GM23248 (cell line): ENCODE results near the gene CD38. TPM values are rescaled to one million over a fixed set of nuclear protein-coding genes. Genes with fewer than 3 reads are reported as not detected.

ENCODE experiments used
- DNase-seq: peaks from one replicate; pipeline ENCODE4 v3.0.0-alpha.2; 2015
- H2AFZ ChIP-seq: fragments of 200-600 bp; sonication (generic); 2 replicates; pipeline ENCODE4 v1.6.1; 2016; ENCODE audit warnings: antibody characterized with exemption
- H3F3A ChIP-seq: fragments of 200-600 bp; sonication (generic); 2 replicates; pipeline ENCODE4 v1.6.1; 2016; ENCODE audit warnings: mild to moderate bottlenecking, antibody characterized with exemption, mixed run types; ENCODE audit not compliant: insufficient read depth
- H3K27ac ChIP-seq: fragments of 200-600 bp; sonication (generic); 2 replicates; pipeline ENCODE4 v1.5.1; 2016; ENCODE audit warnings: mild to moderate bottlenecking
- H3K27me3 ChIP-seq: fragments of 200-600 bp; sonication (generic); replicated peaks from 2 replicates; pipeline ENCODE4 v1.6.1; 2016; ENCODE audit warnings: mild to moderate bottlenecking; ENCODE audit not compliant: insufficient read depth
- H3K36me3 ChIP-seq: fragments of 200-600 bp; sonication (generic); 2 replicates; pipeline ENCODE4 v1.6.1; 2016; ENCODE audit warnings: low read depth, mild to moderate bottlenecking
- H3K4me1 ChIP-seq: fragments of 200-600 bp; sonication (generic); 2 replicates; pipeline ENCODE4 v1.6.1; 2016; ENCODE audit warnings: mild to moderate bottlenecking; ENCODE audit not compliant: insufficient read depth
- H3K4me2 ChIP-seq: fragments of 200-600 bp; sonication (generic); one replicate; pipeline ENCODE4 v1.6.1; 2016; ENCODE audit warnings: mild to moderate bottlenecking; ENCODE audit not compliant: unreplicated experiment
- H3K4me3 ChIP-seq: fragments of 200-600 bp; sonication (generic); 2 replicates; pipeline ENCODE4 v1.5.1; 2016; ENCODE audit warnings: mild to moderate bottlenecking
- H3K79me2 ChIP-seq: fragments of 200-600 bp; sonication (generic); 2 replicates; pipeline ENCODE4 v1.6.1; 2016; ENCODE audit warnings: mild to moderate bottlenecking; ENCODE audit not compliant: insufficient read depth
- H3K9ac ChIP-seq: fragments of 200-600 bp; sonication (generic); 2 replicates; pipeline ENCODE4 v1.6.1; 2016; ENCODE audit warnings: mild to moderate bottlenecking
- H3K9me2 ChIP-seq: fragments of 200-600 bp; sonication (generic); 2 replicates; pipeline ENCODE4 v1.6.1; 2016; ENCODE audit warnings: mixed run types, mild to moderate bottlenecking, moderate library complexity; ENCODE audit not compliant: insufficient read depth
- H3K9me3 ChIP-seq: fragments of 200-600 bp; sonication (generic); one replicate; pipeline ENCODE4 v1.6.1; 2017; ENCODE audit warnings: low read depth
- H4K20me1 ChIP-seq: fragments of 200-600 bp; sonication (generic); 2 replicates; pipeline ENCODE4 v1.6.0; 2016; ENCODE audit not compliant: insufficient read depth
- EZH2 ChIP-seq: fragments of 200-600 bp; sonication (generic); IDR thresholded peaks from 2 replicates; pipeline ENCODE4 v1.6.1; 2018; ENCODE audit warnings: antibody characterized with exemption, mild to moderate bottlenecking; ENCODE audit not compliant: insufficient read depth, poor library complexity, severe bottlenecking
- EZH2phosphoT487 ChIP-seq: fragments of 200-600 bp; sonication (generic); IDR thresholded peaks from 2 replicates; pipeline ENCODE4 v1.6.1; 2018; ENCODE audit warnings: antibody characterized with exemption, moderate library complexity, mild to moderate bottlenecking, low read depth; ENCODE audit not compliant: insufficient read depth
- WGBS, 2 experiments: methylation state at CpG; one replicate each; pipeline ENCODE4 v1.1.6; 2015 to 2017; ENCODE audit warnings: low lambda C conversion rate in 2 of 2, low coverage in 1 of 2; ENCODE audit errors: missing lambda C conversion rate in 2 of 2; 5-methylcytosine and 5-hydroxymethylcytosine counted together
- in situ Hi-C: fragments of 300-500 bp; cut with MboI; formaldehyde crosslinking; loops from 2 replicates; pipeline ENCODE4 v1.15.0; 2020
- polyA plus RNA-seq: library from polyadenylated mRNA; unstranded; fragments of >200 nt; fragmentation: Nextera tagmentation; extraction: Ambion mirVana; gene quantifications from 2 replicates; pipeline ENCODE4 v1.2.1, GENCODE V29; 2016
- total RNA-seq: library from RNA; depleted of rRNA; stranded (reverse); fragments of >200 nt; shearing (Covaris generic); gene quantifications from 2 replicates; pipeline ENCODE4 v1.2.3, GENCODE V29; 2014

The CD38 gene
- total and polyA plus RNA-seq, 2 experiments from 2014 or later: not detected

GRCh38 chr4:15771216-15772058 lies 6.7 kb upstream of the CD38 start:
- H3K36me3 ChIP-seq: no peaks in the 10 kb centered on the region
- H3K79me2 ChIP-seq: no peaks in the 10 kb centered on the region
- no peaks in the 10 kb centered on the region for H4K20me1 ChIP-seq
- H3K4me1 ChIP-seq: no peaks in the 10 kb centered on the region
- H2AFZ ChIP-seq: no peak overlapping the region
- in situ Hi-C loops: no loop called here
- no peak overlapping the region for H3K9ac ChIP-seq
- no peak for DNase-seq
- TF ChIP-seq EZH2phosphoT487: no peak
- no peak for TF ChIP-seq EZH2
- WGBS, 2 experiments: 30 to 34% methylated on average over 3 of the region's 3 CpGs
- H3K9me2 ChIP-seq: no peaks in the 10 kb centered on the region
- peaks cover 52% of the 10 kb centered on the region for H3K27me3 ChIP-seq
- H3K4me3 ChIP-seq: no peak overlapping the region
- no peaks in the 10 kb centered on the region for H3K9me3 ChIP-seq
- H3F3A ChIP-seq: no peaks in the 10 kb centered on the region
- H3K27ac ChIP-seq: no peak overlapping the region
- H3K4me2 ChIP-seq: no peak overlapping the region

- Histone ChIP-seq H3K27me3 (peaks cover 66% of the 10 kb centered on the region), H3F3A (no peaks in the 10 kb centered on the region), H3K9me3 (no peaks in the 10 kb centered on the region), H3K9ac (no peak overlapping the region), H3K4me3 (no peak overlapping the region), H3K9me2 (no peaks in the 10 kb centered on the region), H2AFZ (no peak overlapping the region), H3K27ac (no peak overlapping the region), H4K20me1 (no peaks in the 10 kb centered on the region), H3K36me3 (no peaks in the 10 kb centered on the region), H3K79me2 (no peaks in the 10 kb centered on the region), H3K4me2 (no peak overlapping the region), H3K4me1 (no peaks in the 10 kb centered on the region)
- in situ Hi-C loops: no loop called here
- no peak for TF ChIP-seq EZH2phosphoT487
- TF ChIP-seq EZH2: no peak
- 67 to 71% methylated on average over 4 of the region's 4 CpGs for WGBS, 2 experiments
- DNase-seq: peak; percentile 46
These were observed 4.1 kb upstream of the CD38 start for GRCh38 chr4:15774020-15774420.

GRCh38 chr4:15776871-15777648 lies 1.1 kb upstream of the CD38 start:
- no peak overlapping the region for H2AFZ ChIP-seq
- TF ChIP-seq EZH2 (no peak), EZH2phosphoT487 (no peak)
- no peaks in the 10 kb centered on the region for H3K9me2 ChIP-seq
- no peak overlapping the region for H3K9ac ChIP-seq
- DNase-seq: no peak
- no peaks in the 10 kb centered on the region for H3K36me3 ChIP-seq
- 0 out of 2 replicates have a peak, but pooled peaks cover 4% of the 10 kb centered on the region for H3K4me1 ChIP-seq
- no peak overlapping the region for H3K4me3 ChIP-seq
- H3K79me2 ChIP-seq: no peaks in the 10 kb centered on the region
- H3K9me3 ChIP-seq: no peaks in the 10 kb centered on the region
- no peak overlapping the region for H3K4me2 ChIP-seq
- H3F3A ChIP-seq: no peaks in the 10 kb centered on the region
- no peak overlapping the region for H3K27ac ChIP-seq
- H3K27me3 ChIP-seq: peaks cover 50% of the 10 kb centered on the region
- in situ Hi-C loops: no loop called here
- no peaks in the 10 kb centered on the region for H4K20me1 ChIP-seq
- WGBS, 2 experiments: 74 to 75% methylated on average over 5 of the region's 5 CpGs

GRCh38 chr4:15777697-15778288 lies 335 bp upstream of the CD38 start:
- Histone ChIP-seq H3K9me2 (no peaks in the 10 kb centered on the region), H3K27me3 (peaks cover 46% of the 10 kb centered on the region), H2AFZ (no peak overlapping the region; the same call in 1 of the 2 replicates), H3K79me2 (no peaks in the 10 kb centered on the region), H3K9ac (no peak overlapping the region), H3K4me3 (no peak overlapping the region; the same call in 1 of the 2 replicates), H3F3A (no peaks in the 10 kb centered on the region), H3K36me3 (no peaks in the 10 kb centered on the region), H3K9me3 (no peaks in the 10 kb centered on the region), H3K4me2 (peak overlapping the region; percentile 85), H3K27ac (no peak overlapping the region), H4K20me1 (no peaks in the 10 kb centered on the region), H3K4me1 (0 out of 2 replicates have a peak, but pooled peaks cover 4% of the 10 kb centered on the region)
- TF ChIP-seq EZH2phosphoT487: no peak
- TF ChIP-seq EZH2: no peak
- no peak for DNase-seq
- WGBS, 2 experiments: 83 to 84% methylated on average over 7 of the region's 7 CpGs
- in situ Hi-C loops: no loop called here
